Measurements from ENCODE around the gene UPF2. TPM values are rescaled to one million over a fixed set of nuclear protein-coding genes. Genes with fewer than 3 reads are reported as not detected.

The UPF2 gene
- total RNA-seq, 1 donor from 2014 or later, result 26.4 TPM

GRCh38 chr10:11901833-11902475 is 140.7 kb downstream of the UPF2 start:
- no peaks in the 10 kb centered on the region for H3K9me3 Mint-ChIP-seq
- peaks cover 24% of the 10 kb centered on the region for H3K4me1 Mint-ChIP-seq
- H3K36me3 Mint-ChIP-seq, result no peaks in the 10 kb centered on the region
- TF ChIP-seq, protein P1, sequence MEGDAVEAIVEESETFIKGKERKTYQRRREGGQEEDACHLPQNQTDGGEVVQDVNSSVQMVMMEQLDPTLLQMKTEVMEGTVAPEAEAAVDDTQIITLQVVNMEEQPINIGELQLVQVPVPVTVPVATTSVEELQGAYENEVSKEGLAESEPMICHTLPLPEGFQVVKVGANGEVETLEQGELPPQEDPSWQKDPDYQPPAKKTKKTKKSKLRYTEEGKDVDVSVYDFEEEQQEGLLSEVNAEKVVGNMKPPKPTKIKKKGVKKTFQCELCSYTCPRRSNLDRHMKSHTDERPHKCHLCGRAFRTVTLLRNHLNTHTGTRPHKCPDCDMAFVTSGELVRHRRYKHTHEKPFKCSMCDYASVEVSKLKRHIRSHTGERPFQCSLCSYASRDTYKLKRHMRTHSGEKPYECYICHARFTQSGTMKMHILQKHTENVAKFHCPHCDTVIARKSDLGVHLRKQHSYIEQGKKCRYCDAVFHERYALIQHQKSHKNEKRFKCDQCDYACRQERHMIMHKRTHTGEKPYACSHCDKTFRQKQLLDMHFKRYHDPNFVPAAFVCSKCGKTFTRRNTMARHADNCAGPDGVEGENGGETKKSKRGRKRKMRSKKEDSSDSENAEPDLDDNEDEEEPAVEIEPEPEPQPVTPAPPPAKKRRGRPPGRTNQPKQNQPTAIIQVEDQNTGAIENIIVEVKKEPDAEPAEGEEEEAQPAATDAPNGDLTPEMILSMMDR (IDR thresholded peaks at IDR 0.05; ENCODE audit: unreplicated experiment), result no peak
- H3K27ac Mint-ChIP-seq, result peak overlapping the region; percentile 60
- peak overlapping the region; percentile 16 for H3K4me3 Mint-ChIP-seq
- no peaks in the 10 kb centered on the region for H3K27me3 Mint-ChIP-seq (ENCODE audit: low read depth)
- no peak for DNase-seq (ENCODE audit: low spot score in 2 of 2, unreplicated experiment in 2 of 2)

DNA sequence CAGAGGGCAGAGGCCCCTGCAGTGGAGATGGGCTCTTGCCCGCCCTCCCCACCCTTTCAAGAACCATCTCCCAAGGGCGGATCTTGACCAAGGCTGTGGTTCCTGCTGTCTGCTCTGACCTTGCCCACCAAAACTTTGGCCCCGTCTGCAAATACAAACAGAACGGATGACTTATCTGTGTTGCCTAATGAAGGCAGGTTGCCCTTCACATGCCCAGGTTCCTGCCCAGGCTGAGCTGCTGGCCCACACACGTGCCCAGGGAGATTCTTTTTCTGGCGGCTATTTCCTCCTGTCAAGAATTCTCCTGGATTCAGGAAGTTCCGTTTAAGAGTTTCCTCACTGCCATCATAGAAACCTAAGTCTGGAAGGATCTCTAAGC is 141.2 kb downstream of the UPF2 start:
- H3K4me1 Mint-ChIP-seq, result peaks cover 27% of the 10 kb centered on the region
- no peak overlapping the region for H3K27ac Mint-ChIP-seq
- H3K27me3 Mint-ChIP-seq (ENCODE audit: low read depth), result no peaks in the 10 kb centered on the region
- TF ChIP-seq, protein P1 (IDR thresholded peaks at IDR 0.05; ENCODE audit: unreplicated experiment), result no peak
- H3K9me3 Mint-ChIP-seq, result no peaks in the 10 kb centered on the region
- H3K36me3 Mint-ChIP-seq, result no peaks in the 10 kb centered on the region
- DNase-seq (ENCODE audit: low spot score in 2 of 2, unreplicated experiment in 2 of 2), result no peak
- no peak overlapping the region for H3K4me3 Mint-ChIP-seq

DNA sequence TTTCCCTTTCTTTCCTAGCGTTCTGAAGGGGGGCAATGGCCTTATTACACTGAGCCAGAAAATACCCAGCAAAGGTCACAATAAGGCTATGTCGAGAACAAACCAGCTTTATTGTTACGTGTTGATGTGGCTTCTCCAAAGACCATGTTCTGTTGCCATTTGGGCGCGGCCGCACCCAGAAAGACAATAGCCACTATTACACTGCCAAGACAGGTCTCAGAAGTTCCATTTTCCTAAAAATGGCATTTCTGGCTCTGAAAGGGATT is 141.6 kb downstream of the UPF2 start:
- no peak for DNase-seq (ENCODE audit: low spot score in 2 of 2, unreplicated experiment in 2 of 2)
- H3K36me3 Mint-ChIP-seq, result no peaks in the 10 kb centered on the region
- TF ChIP-seq, protein P1 (IDR thresholded peaks at IDR 0.05; ENCODE audit: unreplicated experiment), result no peak

GRCh38 chr10:11899067-11899876 is 143.3 kb downstream of the UPF2 start:
- Mint-ChIP-seq H3K4me1 (peaks cover 27% of the 10 kb centered on the region), H3K36me3 (no peaks in the 10 kb centered on the region), H3K9me3 (no peaks in the 10 kb centered on the region), H3K27ac (no peak overlapping the region), H3K4me3 (no peak overlapping the region), H3K27me3 (ENCODE audit: low read depth) (no peaks in the 10 kb centered on the region)
- TF ChIP-seq, protein P1 (IDR thresholded peaks at IDR 0.05; ENCODE audit: unreplicated experiment), result no peak
- no peak for DNase-seq (ENCODE audit: low spot score in 2 of 2, unreplicated experiment in 2 of 2)

More for the DNA sequence above, 141.6 kb downstream of the UPF2 start:
- Mint-ChIP-seq H3K4me3 (no peak overlapping the region), H3K9me3 (no peaks in the 10 kb centered on the region), H3K4me1 (peaks cover 27% of the 10 kb centered on the region), H3K27me3 (ENCODE audit: low read depth) (no peaks in the 10 kb centered on the region), H3K27ac (no peak overlapping the region)

DNA sequence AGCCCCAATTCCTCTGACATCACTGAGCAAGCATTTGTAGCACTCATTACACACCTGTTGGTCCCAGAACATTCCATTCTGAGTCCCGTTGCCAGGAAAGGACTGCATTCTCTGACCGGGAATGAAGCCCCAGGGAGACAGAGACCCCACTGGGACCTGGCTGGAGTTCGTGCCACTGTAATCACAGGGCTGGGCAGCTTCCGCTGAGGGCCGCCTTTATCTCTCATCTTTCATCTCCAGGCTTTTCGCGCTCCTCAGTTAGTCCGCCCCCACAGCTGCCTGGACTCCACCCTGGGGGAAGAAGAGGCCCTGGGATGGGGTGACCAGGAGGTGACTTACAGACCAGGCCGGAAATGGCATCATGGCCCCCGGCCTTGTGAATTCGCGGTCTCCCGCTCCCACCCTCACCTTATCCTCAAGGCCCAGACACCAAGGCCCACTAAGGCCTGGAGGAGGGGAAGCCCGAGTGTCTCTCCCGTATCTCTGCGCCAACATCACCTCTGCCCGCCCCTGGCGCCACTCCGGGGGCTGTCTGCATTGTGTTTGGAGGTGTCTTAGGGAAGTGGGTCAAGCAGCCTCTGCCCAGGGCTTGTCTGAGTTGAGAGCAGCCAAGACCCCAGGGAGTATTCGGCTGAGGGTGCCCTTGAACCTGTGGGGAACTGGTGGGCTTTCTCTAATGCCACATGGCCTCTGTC is 144.1 kb downstream of the UPF2 start:
- Mint-ChIP-seq H3K36me3 (no peaks in the 10 kb centered on the region), H3K4me3 (no peak overlapping the region), H3K27ac (peak overlapping the region; percentile 89), H3K4me1 (peaks cover 27% of the 10 kb centered on the region), H3K27me3 (ENCODE audit: low read depth) (no peaks in the 10 kb centered on the region), H3K9me3 (no peaks in the 10 kb centered on the region)
- peak in 1 of 2 experiments; percentile 62 for DNase-seq (ENCODE audit: low spot score in 2 of 2, unreplicated experiment in 2 of 2)
- TF ChIP-seq, protein P1 (IDR thresholded peaks at IDR 0.05; ENCODE audit: unreplicated experiment), result no peak

Data from mesothelial cell of epicardium (in vitro differentiated cells).